GM21423 (cell line): Measurements from ENCODE around the gene H19.
A peak's percentile ranks its signal among the peaks of the same experiment; 100 is the strongest.

Experiments
- ATAC-seq: cut with Tn5 transposase; IDR thresholded peaks from one replicate; pipeline ENCODE4 v1.9.1; 2021; ENCODE audit warnings: mild to moderate bottlenecking, moderate library complexity; ENCODE audit not compliant: unreplicated experiment

Gene H19

DNA sequence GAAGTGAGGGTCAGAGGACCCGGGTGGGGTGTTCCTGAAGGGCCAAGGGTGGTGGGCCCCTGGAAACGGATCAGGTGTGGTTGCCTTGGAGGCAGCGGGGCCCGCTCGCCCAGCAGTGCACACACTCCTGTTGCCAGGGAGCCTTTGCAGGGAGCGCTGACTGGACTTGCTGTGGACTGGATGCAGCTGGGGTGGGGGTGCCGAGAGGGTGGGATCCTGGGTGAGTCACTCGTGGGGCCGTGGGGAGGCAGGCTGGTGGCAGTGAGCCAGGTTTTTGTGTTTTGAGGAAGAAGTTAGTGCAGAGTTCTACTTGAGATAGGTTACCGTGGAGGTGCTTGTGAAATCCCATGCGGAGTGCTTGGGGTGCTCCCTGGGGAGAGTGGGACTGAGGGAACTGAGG, 49.3 kb downstream of the H19 start:
- ATAC-seq = no peak

DNA sequence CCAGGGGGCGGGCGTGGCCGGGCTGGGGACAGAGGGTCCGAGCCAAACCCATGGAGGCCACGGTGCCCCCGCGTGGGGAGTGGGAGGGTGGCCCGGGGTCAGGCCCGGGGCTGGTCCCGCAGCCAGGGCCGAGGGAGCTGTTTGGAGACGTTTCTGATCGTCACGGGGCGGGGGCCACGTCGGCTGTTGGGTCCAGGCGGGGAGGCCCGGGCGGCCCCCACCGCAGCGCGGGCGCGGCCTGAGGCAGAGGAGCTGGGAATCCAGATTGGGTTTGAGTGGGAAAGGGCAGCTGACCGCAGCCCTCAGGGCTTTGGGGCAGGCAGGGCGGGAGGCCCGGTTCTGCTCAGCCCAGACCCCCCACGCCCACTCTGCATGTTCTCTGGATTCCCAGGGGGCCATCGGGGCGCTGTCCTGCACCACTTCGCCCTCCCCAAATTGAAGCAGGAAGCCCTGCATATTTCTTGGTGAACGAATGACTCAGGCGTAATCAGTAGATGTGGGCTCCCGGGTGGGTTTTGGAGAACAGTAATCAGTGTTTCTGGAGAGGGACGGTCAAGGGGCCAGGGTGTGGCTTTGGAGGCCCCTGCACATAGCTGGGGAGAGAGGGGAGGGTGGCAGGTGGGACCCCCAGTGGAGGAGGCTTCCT, 49.9 kb downstream of the H19 start:
- no peak for ATAC-seq

DNA sequence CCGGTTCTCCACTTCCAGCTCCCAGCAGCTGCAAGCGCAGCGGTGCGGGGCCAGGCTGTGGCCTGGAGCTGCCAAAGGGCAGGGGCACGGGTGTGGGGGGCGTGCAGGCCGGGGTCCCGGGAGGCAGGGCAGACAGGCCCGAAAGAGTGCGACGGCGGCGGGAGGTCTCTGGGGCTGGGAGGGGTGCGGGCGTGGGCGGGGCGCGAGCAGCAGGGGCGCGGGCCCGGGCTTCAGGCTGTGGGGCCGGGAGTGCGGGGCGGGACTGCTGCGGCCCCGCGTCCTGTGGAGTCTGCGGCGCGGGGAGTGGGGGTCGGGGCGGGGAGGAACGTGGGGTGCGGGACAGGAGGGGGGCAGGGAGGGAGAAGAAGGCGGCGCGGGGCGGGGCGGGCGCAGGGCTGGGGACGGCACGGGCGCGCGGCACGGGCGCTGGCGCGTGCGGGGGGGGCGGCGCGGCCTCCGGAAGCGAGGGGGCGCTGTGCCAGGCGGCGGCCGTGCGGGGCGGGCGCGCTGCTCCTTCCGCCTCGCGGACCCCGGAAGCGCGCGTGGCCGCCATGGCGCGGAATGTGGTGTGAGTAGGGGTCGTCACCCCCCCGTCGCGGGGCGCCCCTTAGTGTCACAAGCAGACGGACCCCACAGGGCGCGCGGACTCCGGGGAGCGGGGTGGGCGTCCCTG, 50.7 kb downstream of the H19 start, which contains the start of gene MRPL23:
Gene MRPL23 (plus strand): TSS at position 521 of the 673 bp plus-strand sequence. CDS start 31 bp downstream, at position 552.
- peak; percentile 60 for ATAC-seq
